NCI-H1436 treated with DMSO at 0.1 percent for 48 hours (cell line): ENCODE data around the gene PTPRQ.
"Not testable (repeated sequence)": the region's sequence is repeated elsewhere in the genome, so short reads cannot be mapped to it uniquely, and the experiment has no call there.

Experiments used
- DNase-seq: peaks from one replicate; lab custom pipeline; 2025; lab: John Stamatoyannopoulos, UW

PTPRQ gene

GRCh38 chr12:80641936-80642335 is 197.9 kb downstream of the PTPRQ start:
- no peak for DNase-seq

GRCh38 chr12:80643961-80644360 is 199.9 kb downstream of the PTPRQ start:
- DNase-seq, result no peak

- no peak for DNase-seq
These were observed 204.8 kb downstream of the PTPRQ start for GRCh38 chr12:80648881-80649280.

GRCh38 chr12:80655751-80656150 is 211.7 kb downstream of the PTPRQ start:
- DNase-seq, result no peak

GRCh38 chr12:80659512-80660063 is 215.6 kb downstream of the PTPRQ start:
- no peak for DNase-seq

- no peak for DNase-seq
These were observed 218.6 kb downstream of the PTPRQ start for GRCh38 chr12:80662586-80662985.

GRCh38 chr12:80670214-80670613 is 226.2 kb downstream of the PTPRQ start:
- no peak for DNase-seq

- not testable (repeated sequence) for DNase-seq
These were observed 232.1 kb downstream of the PTPRQ start for GRCh38 chr12:80676042-80676636.

- no peak for DNase-seq
These were observed 232.8 kb downstream of the PTPRQ start for GRCh38 chr12:80676856-80677255.

GRCh38 chr12:80677994-80678393 is 234.0 kb downstream of the PTPRQ start:
- DNase-seq, result no peak

GRCh38 chr12:80679346-80680131 is 235.5 kb downstream of the PTPRQ start:
- no peak for DNase-seq

GRCh38 chr12:80681287-80681686 is 237.3 kb downstream of the PTPRQ start:
- DNase-seq, result no peak

- no peak for DNase-seq
These were observed 237.8 kb downstream of the PTPRQ start for GRCh38 chr12:80681786-80682185.

GRCh38 chr12:80684077-80684495 is 240.1 kb downstream of the PTPRQ start:
- DNase-seq, result peak; percentile 66

GRCh38 chr12:80690090-80690489 is 246.1 kb downstream of the PTPRQ start:
- DNase-seq, result no peak

GRCh38 chr12:80690513-80690912 is 246.5 kb downstream of the PTPRQ start:
- no peak for DNase-seq

- no peak for DNase-seq
These were observed 248.1 kb downstream of the PTPRQ start for GRCh38 chr12:80692114-80692513.

GRCh38 chr12:80697270-80697887 is 253.3 kb downstream of the PTPRQ start:
- DNase-seq, result no peak

GRCh38 chr12:80698256-80698655 is 254.2 kb downstream of the PTPRQ start:
- DNase-seq, result no peak

GRCh38 chr12:80698847-80699542 is 255.0 kb downstream of the PTPRQ start:
- DNase-seq, result no peak

- no peak for DNase-seq
These were observed 256.3 kb downstream of the PTPRQ start for GRCh38 chr12:80700327-80700726.

- no peak for DNase-seq
These were observed 257.4 kb downstream of the PTPRQ start for GRCh38 chr12:80701388-80701787.
